ENCODE data around the gene EAF1. TPM values are rescaled to one million over a fixed set of nuclear protein-coding genes. Genes with fewer than 3 reads are reported as not detected.

The EAF1 gene
- total RNA-seq: 10 to 100 TPM; 15.6 to 23.4 (median 21.3) TPM
- long read RNA-seq, donor 1, full-length matches to known transcripts: 11 of 15 reads
- long read RNA-seq, donor 1, partial matches to known transcripts: 2 of 15 reads
- long read RNA-seq, donor 1, other reads (novel, unspliced or antisense): 2 of 15 reads
- long read RNA-seq, donor 2, full-length matches to known transcripts: 1 of 5 reads
- long read RNA-seq, donor 2, partial matches to known transcripts: 0 of 5 reads
- long read RNA-seq, donor 2, other reads (novel, unspliced or antisense): 4 of 5 reads

DNA sequence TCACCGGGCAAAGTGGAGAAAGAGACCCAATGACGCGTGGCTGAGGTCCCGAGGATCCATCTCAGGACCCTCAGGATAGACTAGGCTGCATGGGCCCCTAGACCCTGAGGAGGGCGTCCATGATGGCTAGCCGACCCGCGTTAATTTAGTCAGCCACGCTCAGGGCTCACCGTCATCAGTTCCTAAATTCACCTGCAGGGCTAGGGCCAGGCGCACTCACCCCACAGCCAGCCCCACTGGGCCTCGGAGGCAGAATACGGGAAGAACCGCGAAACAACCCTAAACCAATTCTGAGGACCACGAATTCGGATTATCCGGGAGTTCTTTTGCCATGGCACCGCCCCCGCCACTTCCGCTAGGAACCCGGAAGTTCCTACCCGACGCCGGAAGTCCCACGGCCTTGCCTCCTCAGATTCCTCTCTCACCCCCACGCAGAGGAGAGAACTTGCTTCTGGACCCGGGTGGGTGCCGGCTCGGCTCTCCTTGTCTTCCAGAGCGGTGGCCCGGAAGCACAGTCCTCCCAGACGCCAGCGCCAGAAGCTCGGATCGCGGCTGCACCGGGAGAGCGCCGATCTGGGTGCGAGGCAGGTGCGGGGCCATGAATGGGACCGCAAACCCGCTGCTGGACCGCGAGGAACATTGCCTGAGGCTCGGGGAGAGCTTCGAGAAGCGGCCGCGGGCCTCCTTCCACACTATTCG lies at the start of gene EAF1, which contains the start of gene METTL6:
Gene EAF1, plus strand, starts transcription at position 417 of the 699 bp plus-strand sequence. Its CDS starts 182 bp downstream, at position 599.
Gene METTL6, minus strand, starts transcription at position 363 of the 699 bp plus-strand sequence. CDS start 1,033 bp downstream, outside the sequence.
- Histone ChIP-seq H3K4me3 (peak within 1 kb of the TSS; percentile 90), H3K36me3 (ENCODE audit: low read depth) (no peaks in the 10 kb centered on the region), H3K4me1 (ENCODE audit: low read depth) (peaks cover 9% of the 10 kb centered on the region), H3K9me3 (no peaks in the 10 kb centered on the region)
- peak; percentile 88 to 90 (median 90) for DNase-seq
- ATAC-seq: peak; percentile 96
- intact Hi-C loops (cut with DNase I, micrococcal nuclease): no loop called here
- TF ChIP-seq, protein P1, sequence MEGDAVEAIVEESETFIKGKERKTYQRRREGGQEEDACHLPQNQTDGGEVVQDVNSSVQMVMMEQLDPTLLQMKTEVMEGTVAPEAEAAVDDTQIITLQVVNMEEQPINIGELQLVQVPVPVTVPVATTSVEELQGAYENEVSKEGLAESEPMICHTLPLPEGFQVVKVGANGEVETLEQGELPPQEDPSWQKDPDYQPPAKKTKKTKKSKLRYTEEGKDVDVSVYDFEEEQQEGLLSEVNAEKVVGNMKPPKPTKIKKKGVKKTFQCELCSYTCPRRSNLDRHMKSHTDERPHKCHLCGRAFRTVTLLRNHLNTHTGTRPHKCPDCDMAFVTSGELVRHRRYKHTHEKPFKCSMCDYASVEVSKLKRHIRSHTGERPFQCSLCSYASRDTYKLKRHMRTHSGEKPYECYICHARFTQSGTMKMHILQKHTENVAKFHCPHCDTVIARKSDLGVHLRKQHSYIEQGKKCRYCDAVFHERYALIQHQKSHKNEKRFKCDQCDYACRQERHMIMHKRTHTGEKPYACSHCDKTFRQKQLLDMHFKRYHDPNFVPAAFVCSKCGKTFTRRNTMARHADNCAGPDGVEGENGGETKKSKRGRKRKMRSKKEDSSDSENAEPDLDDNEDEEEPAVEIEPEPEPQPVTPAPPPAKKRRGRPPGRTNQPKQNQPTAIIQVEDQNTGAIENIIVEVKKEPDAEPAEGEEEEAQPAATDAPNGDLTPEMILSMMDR (IDR thresholded peaks at IDR 0.05): no peak

DNA sequence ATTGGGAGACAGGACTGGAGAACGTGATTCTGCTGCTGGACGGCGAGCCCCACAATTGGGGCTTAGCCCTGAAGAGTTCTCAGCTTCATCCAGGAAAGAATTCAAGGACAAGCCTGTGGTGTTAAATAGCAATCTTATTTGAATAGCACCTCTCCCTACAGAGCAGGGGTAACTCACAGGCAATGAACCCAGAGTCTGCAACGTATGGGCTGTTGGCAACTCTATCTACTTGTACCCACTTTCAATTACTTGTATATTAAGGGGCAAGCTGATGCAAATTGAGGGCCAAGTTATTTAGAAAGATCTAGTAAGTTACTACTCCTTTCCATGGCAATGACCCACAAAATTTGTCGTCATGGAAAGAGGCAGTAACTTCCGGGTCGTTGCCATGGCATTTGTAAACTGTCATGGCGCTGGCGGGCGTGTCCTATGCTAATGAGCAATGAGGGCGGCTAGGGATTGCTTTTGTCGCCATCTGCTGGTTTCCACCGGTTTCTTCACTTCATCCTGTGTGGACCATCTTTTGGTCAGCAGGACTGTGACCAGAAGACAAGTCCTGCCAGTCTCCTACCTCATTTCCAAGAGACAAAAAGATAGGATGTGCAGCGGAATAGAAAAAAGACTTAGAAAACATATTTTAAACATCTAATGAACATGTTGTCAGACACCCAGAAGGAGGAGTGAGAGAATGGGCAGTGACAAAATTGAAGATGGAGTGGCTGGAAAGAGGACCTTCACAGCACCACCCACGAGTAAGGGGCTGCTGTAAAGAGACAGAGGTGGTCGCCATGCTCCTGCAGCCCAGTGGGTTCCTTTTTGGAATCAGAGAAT lies 49.2 kb upstream of the EAF1 start:
- Histone ChIP-seq H3K4me3 (no peak overlapping the region), H3K9me3 (no peaks in the 10 kb centered on the region), H3K4me1 (ENCODE audit: low read depth) (no peaks in the 10 kb centered on the region), H3K36me3 (ENCODE audit: low read depth) (no peaks in the 10 kb centered on the region)
- DNase-seq (peak; percentile 93 to 97 (median 94)), ATAC-seq (peak; percentile 99)
- intact Hi-C loops (cut with DNase I, micrococcal nuclease): loop anchor here (10.0 kb wide), 1 partner anchor 113 kb away; no protein-coding TSS in a partner anchor
- TF ChIP-seq, protein P1 (IDR thresholded peaks at IDR 0.05): peak; percentile 83

DNA sequence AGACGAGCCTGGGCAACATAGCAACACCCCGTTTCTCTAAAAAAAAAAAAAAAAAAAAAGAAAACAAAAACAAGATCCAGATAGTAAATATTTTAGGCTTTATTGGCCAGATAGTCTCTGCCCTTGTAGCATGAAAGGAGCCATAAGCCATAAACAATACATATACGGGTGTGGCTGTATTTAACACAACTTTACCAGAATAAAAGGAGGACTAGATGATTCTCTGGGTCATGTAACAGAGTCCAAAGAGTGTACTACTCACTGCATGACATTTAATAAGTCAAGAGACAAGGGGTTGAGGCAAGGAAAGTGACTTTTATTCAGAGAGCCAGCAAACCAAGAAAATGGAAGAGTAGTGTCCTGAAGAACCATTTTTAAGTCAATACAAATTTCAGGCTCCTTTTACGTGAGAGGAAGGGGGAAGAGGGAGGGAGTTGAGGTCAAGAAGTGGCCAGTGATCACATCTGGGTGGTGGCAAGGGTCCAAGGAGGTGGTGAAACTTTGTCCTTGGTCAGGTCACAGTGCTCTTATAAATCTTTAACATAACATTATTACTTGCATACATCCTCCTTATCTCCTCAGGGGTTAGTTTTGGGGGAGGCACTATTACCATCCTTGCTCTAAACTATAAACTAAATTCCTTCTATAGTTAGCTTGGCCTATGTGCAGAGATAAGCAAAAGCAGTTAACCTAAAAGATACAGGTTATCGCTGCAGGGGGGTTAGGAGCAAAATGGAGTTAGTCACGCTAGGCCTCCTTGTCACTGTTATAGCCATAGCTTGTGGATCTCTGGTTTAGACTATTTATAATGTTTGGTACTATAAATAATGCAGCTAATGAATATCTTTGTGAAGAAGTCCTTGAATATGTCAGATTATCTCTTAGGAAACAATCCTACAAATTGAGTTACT lies 46.2 kb upstream of the EAF1 start:
- no peak overlapping the region for H3K4me3 ChIP-seq
- no peaks in the 10 kb centered on the region for H3K4me1 ChIP-seq (ENCODE audit: low read depth)
- TF ChIP-seq, protein P1 (IDR thresholded peaks at IDR 0.05): no peak
- intact Hi-C loops (cut with DNase I, micrococcal nuclease): no loop called here
- ATAC-seq: peak; percentile 52
- no peak for DNase-seq
- H3K9me3 ChIP-seq: peaks cover under 1% of the 10 kb centered on the region
- H3K36me3 ChIP-seq (ENCODE audit: low read depth): no peaks in the 10 kb centered on the region

DNA sequence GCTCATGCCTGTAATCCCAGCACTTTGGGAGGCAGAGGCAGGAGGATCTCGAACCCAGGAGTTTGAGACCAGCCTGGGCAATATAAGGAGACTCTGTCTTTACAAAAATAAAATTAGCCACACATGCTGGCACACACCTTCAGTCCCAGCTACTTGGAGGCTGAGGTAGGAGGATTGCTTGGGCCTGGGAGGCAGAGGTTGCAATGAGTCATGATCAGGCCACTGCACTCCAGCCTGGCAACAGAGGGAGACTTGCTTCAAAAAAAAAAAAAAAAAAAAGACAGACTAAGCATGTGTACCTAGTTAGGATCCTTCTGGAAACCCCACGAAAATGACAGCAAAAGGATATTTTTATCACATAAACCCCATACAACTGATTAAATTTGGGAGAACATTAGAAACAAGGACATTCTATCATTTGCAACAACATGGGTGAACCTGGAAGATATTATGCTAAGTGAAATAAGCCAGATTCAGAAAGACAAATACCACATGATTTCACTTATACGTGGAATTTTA lies 44.9 kb upstream of the EAF1 start:
- H3K36me3 ChIP-seq (ENCODE audit: low read depth): no peaks in the 10 kb centered on the region
- ATAC-seq (no peak), DNase-seq (no peak)
- H3K4me3 ChIP-seq: no peak overlapping the region
- peaks cover 3% of the 10 kb centered on the region for H3K9me3 ChIP-seq
- intact Hi-C loops (cut with DNase I, micrococcal nuclease): no loop called here
- no peaks in the 10 kb centered on the region for H3K4me1 ChIP-seq (ENCODE audit: low read depth)
- TF ChIP-seq, protein P1 (IDR thresholded peaks at IDR 0.05): no peak

Data from mucosa of descending colon (tissue), 3 donors.